Glutamatergic neuron (in vitro differentiated cells): Measurements from ENCODE around the gene RAB10. TPM values are rescaled to one million over a fixed set of nuclear protein-coding genes. Genes with fewer than 3 reads are reported as not detected.

Source experiments
- DNase-seq: peaks from one replicate; pipeline ENCODE4 v3.0.0; 2022
- H3K27ac Mint-ChIP-seq: one replicate; pipeline ENCODE4 v1.8.0; 2020; ENCODE audit warnings: mild to moderate bottlenecking, mixed read lengths, inconsistent platforms; ENCODE audit not compliant: unreplicated experiment
- H3K27me3 Mint-ChIP-seq: one replicate; pipeline ENCODE4 v1.8.0; 2020; ENCODE audit warnings: mild to moderate bottlenecking, moderate library complexity, mixed read lengths, inconsistent platforms; ENCODE audit not compliant: unreplicated experiment
- H3K36me3 Mint-ChIP-seq: one replicate; pipeline ENCODE4 v1.8.0; 2020; ENCODE audit warnings: mild to moderate bottlenecking, mixed read lengths, inconsistent platforms; ENCODE audit not compliant: unreplicated experiment
- H3K4me1 Mint-ChIP-seq: one replicate; pipeline ENCODE4 v1.8.0; 2020; ENCODE audit warnings: mild to moderate bottlenecking, low read depth, mixed read lengths, inconsistent platforms; ENCODE audit not compliant: unreplicated experiment
- H3K4me3 Mint-ChIP-seq: one replicate; pipeline ENCODE4 v1.8.0; 2020; ENCODE audit warnings: mild to moderate bottlenecking, mixed read lengths, inconsistent platforms; ENCODE audit not compliant: unreplicated experiment
- H3K9me3 Mint-ChIP-seq: one replicate; pipeline ENCODE4 v1.8.0; 2020; ENCODE audit warnings: mild to moderate bottlenecking, moderate library complexity, mixed read lengths, inconsistent platforms; ENCODE audit not compliant: unreplicated experiment
- total RNA-seq: library from RNA; stranded (reverse); fragmentation: NEBNext Ultra II Directional; extraction: Animal tissue kit (Norgen Biotek cat#: 25700); gene quantifications from one replicate; pipeline ENCODE4 v1.2.1, GENCODE V29; 2021; ENCODE audit not compliant: unreplicated experiment
- TF ChIP-seq, protein P1 (sequence below): fragments of 200-600 bp; sonication (generic); IDR thresholded peaks from one replicate; pipeline ENCODE4 v1.5.0; 2021; ENCODE audit not compliant: partially characterized antibody, unreplicated experiment

Gene RAB10
- total RNA-seq, 1 donor from 2014 or later, result 168 TPM

DNA sequence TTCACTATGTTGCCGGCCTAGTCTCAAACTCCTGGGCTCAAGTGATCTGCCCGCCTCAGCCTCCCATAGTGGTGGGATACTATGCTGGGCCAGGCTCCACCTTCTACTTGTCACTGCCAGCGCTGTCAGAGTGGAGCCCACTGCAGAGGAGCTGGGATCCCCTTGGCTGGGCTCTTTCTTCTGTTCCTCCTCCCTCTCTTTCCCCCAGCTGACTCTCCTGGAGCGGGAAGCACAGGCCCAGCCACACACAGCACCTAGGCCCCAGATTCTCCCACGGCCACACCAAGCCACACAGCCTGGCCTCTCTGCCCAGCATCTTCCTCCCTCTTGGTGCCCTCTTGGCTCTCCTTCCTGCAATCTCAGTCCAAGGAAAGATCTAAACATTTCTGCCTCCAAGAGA lies 135.3 kb downstream of the RAB10 start:
- H3K4me3 Mint-ChIP-seq, result no peak overlapping the region
- H3K27me3 Mint-ChIP-seq, result peaks cover 6% of the 10 kb centered on the region
- TF ChIP-seq, protein P1, sequence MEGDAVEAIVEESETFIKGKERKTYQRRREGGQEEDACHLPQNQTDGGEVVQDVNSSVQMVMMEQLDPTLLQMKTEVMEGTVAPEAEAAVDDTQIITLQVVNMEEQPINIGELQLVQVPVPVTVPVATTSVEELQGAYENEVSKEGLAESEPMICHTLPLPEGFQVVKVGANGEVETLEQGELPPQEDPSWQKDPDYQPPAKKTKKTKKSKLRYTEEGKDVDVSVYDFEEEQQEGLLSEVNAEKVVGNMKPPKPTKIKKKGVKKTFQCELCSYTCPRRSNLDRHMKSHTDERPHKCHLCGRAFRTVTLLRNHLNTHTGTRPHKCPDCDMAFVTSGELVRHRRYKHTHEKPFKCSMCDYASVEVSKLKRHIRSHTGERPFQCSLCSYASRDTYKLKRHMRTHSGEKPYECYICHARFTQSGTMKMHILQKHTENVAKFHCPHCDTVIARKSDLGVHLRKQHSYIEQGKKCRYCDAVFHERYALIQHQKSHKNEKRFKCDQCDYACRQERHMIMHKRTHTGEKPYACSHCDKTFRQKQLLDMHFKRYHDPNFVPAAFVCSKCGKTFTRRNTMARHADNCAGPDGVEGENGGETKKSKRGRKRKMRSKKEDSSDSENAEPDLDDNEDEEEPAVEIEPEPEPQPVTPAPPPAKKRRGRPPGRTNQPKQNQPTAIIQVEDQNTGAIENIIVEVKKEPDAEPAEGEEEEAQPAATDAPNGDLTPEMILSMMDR, result no peak
- DNase-seq, result no peak
- H3K4me1 Mint-ChIP-seq, result no peaks in the 10 kb centered on the region
- H3K27ac Mint-ChIP-seq, result no peak overlapping the region
- no peaks in the 10 kb centered on the region for H3K36me3 Mint-ChIP-seq
- peaks cover 6% of the 10 kb centered on the region for H3K9me3 Mint-ChIP-seq

- peaks cover 11% of the 10 kb centered on the region for H3K9me3 Mint-ChIP-seq
- peaks cover 6% of the 10 kb centered on the region for H3K4me1 Mint-ChIP-seq
- no peak overlapping the region for H3K4me3 Mint-ChIP-seq
- no peak for DNase-seq
- peaks cover 7% of the 10 kb centered on the region for H3K27me3 Mint-ChIP-seq
- H3K27ac Mint-ChIP-seq, result no peak overlapping the region
- TF ChIP-seq, protein P1, result no peak
- no peaks in the 10 kb centered on the region for H3K36me3 Mint-ChIP-seq
Measured at GRCh38 chr2:26169681-26170414, 136.0 kb downstream of the RAB10 start.

GRCh38 chr2:26170795-26171194 lies 136.9 kb downstream of the RAB10 start:
- Mint-ChIP-seq H3K36me3 (no peaks in the 10 kb centered on the region), H3K4me3 (no peak overlapping the region), H3K4me1 (peaks cover 10% of the 10 kb centered on the region), H3K9me3 (peaks cover 12% of the 10 kb centered on the region), H3K27me3 (peaks cover 7% of the 10 kb centered on the region), H3K27ac (peak overlapping the region; percentile 44)
- DNase-seq, result no peak
- TF ChIP-seq, protein P1, result no peak

GRCh38 chr2:26172189-26172870 lies 138.4 kb downstream of the RAB10 start:
- H3K36me3 Mint-ChIP-seq, result no peaks in the 10 kb centered on the region
- no peak overlapping the region for H3K27ac Mint-ChIP-seq
- TF ChIP-seq, protein P1, result no peak
- DNase-seq, result peak; percentile 70
- peaks cover 15% of the 10 kb centered on the region for H3K4me1 Mint-ChIP-seq
- H3K9me3 Mint-ChIP-seq, result peaks cover 18% of the 10 kb centered on the region
- H3K27me3 Mint-ChIP-seq, result peaks cover 7% of the 10 kb centered on the region
- peak overlapping the region; percentile 85 for H3K4me3 Mint-ChIP-seq
